MM.1S (cell line): ENCODE data around the gene LRMDA.

Experiments used
- DNase-seq: peaks from one replicate; pipeline ENCODE4 v3.0.0-alpha.2; 2015
- H2AFZ ChIP-seq: fragments of 300-600 bp; sonication (generic); 2 replicates; pipeline ENCODE4 v1.6.0; 2016; ENCODE audit warnings: antibody characterized with exemption, low read length
- H3F3A ChIP-seq: fragments of 300-600 bp; sonication (generic); 2 replicates; pipeline ENCODE4 v1.6.1; 2016; ENCODE audit warnings: mild to moderate bottlenecking, antibody characterized with exemption, low read length, moderate library complexity, mixed read lengths; ENCODE audit not compliant: insufficient read depth
- H3K27ac ChIP-seq: fragments of 300-600 bp; sonication (generic); 2 replicates; pipeline ENCODE4 v1.5.1; 2016; ENCODE audit warnings: mild to moderate bottlenecking, low read length
- H3K27me3 ChIP-seq: fragments of 300-600 bp; sonication (generic); replicated peaks from 2 replicates; pipeline ENCODE4 v1.6.0; 2016; ENCODE audit warnings: low read length; ENCODE audit not compliant: insufficient read depth
- H3K36me3 ChIP-seq: fragments of 300-600 bp; sonication (generic); replicated peaks from 2 replicates; pipeline ENCODE4 v1.6.1; 2016; ENCODE audit warnings: mild to moderate bottlenecking, low read length, mixed read lengths; ENCODE audit not compliant: insufficient read depth
- H3K4me1 ChIP-seq: fragments of 300-600 bp; sonication (generic); 2 replicates; pipeline ENCODE4 v1.6.1; 2016; ENCODE audit warnings: low read length, mixed read lengths
- H3K4me2 ChIP-seq: fragments of 300-600 bp; sonication (generic); 2 replicates; pipeline ENCODE4 v1.6.0; 2016; ENCODE audit warnings: low read depth, low read length
- H3K4me3 ChIP-seq: fragments of 300-600 bp; sonication (generic); 2 replicates; pipeline ENCODE4 v1.5.1; 2016; ENCODE audit warnings: low read length, mixed read lengths
- H3K79me2 ChIP-seq: fragments of 300-600 bp; sonication (generic); 2 replicates; pipeline ENCODE4 v1.6.1; 2016; ENCODE audit warnings: mixed run types, low read length, mixed read lengths
- H3K9ac ChIP-seq: fragments of 300-600 bp; sonication (generic); 2 replicates; pipeline ENCODE4 v1.6.1; 2016; ENCODE audit warnings: low read length, mixed read lengths
- H3K9me2 ChIP-seq: fragments of 300-600 bp; sonication (generic); replicated peaks from 2 replicates; pipeline ENCODE4 v1.6.1; 2016; ENCODE audit warnings: mild to moderate bottlenecking, low read length, mixed read lengths; ENCODE audit not compliant: insufficient read depth
- H3K9me3 ChIP-seq: fragments of 300-600 bp; sonication (generic); replicated peaks from 2 replicates; pipeline ENCODE4 v1.6.1; 2016; ENCODE audit warnings: mild to moderate bottlenecking, low read length, mixed read lengths; ENCODE audit not compliant: insufficient read depth
- H4K20me1 ChIP-seq: fragments of 300-600 bp; sonication (generic); 2 replicates; pipeline ENCODE4 v1.6.1; 2016; ENCODE audit warnings: mild to moderate bottlenecking, low read length, moderate library complexity, mixed read lengths; ENCODE audit not compliant: insufficient read depth
- CTCF ChIP-seq: fragments of 300-600 bp; sonication (generic); IDR thresholded peaks from 2 replicates; pipeline ENCODE4 v1.5.1; 2016; ENCODE audit warnings: antibody characterized with exemption, low read length, mixed read lengths
- EZH2 ChIP-seq: fragments of 300-600 bp; sonication (generic); optimal IDR thresholded peaks from 2 replicates; pipeline ENCODE3; 2017; ENCODE audit warnings: low read depth, mild to moderate bottlenecking, antibody characterized with exemption, low read length, mixed read lengths
- EZH2phosphoT487 ChIP-seq: fragments of 300-600 bp; sonication (generic); IDR thresholded peaks from 2 replicates; pipeline ENCODE4 v1.6.1; 2018; ENCODE audit warnings: antibody characterized with exemption, low read length

LRMDA gene

GRCh38 chr10:76236356-76236755, 804.9 kb downstream of the LRMDA start:
- DNase-seq: no peak
- H3K27me3 ChIP-seq: no peaks in the 10 kb centered on the region
- no peak for TF ChIP-seq EZH2phosphoT487
- no peak for TF ChIP-seq EZH2
- TF ChIP-seq CTCF: no peak

GRCh38 chr10:76242956-76243355, 811.5 kb downstream of the LRMDA start:
- TF ChIP-seq EZH2phosphoT487 (no peak), EZH2 (no peak), CTCF (no peak)
- Histone ChIP-seq H3K9me2 (no peaks in the 10 kb centered on the region), H3K4me2 (no peak overlapping the region), H3K79me2 (no peaks in the 10 kb centered on the region), H3K4me1 (peaks cover 9% of the 10 kb centered on the region; the same call in 1 of the 2 replicates), H3K27me3 (no peaks in the 10 kb centered on the region), H4K20me1 (no peaks in the 10 kb centered on the region), H2AFZ (no peak overlapping the region), H3K36me3 (no peaks in the 10 kb centered on the region), H3K9ac (no peak overlapping the region), H3F3A (no peaks in the 10 kb centered on the region), H3K4me3 (no peak overlapping the region), H3K9me3 (no peaks in the 10 kb centered on the region), H3K27ac (no peak overlapping the region)
- DNase-seq: no peak

More at GRCh38 chr10:76236356-76236755, 804.9 kb downstream of the LRMDA start:
- Histone ChIP-seq H3K4me3 (no peak overlapping the region), H3K4me1 (no peaks in the 10 kb centered on the region), H3K9ac (no peak overlapping the region), H3K9me2 (no peaks in the 10 kb centered on the region), H4K20me1 (no peaks in the 10 kb centered on the region), H3K4me2 (no peak overlapping the region), H3K27ac (no peak overlapping the region), H3K36me3 (no peaks in the 10 kb centered on the region), H2AFZ (no peak overlapping the region), H3K9me3 (no peaks in the 10 kb centered on the region), H3K79me2 (no peaks in the 10 kb centered on the region), H3F3A (no peaks in the 10 kb centered on the region)

- H4K20me1 ChIP-seq: no peaks in the 10 kb centered on the region
- no peaks in the 10 kb centered on the region for H3F3A ChIP-seq
- H3K79me2 ChIP-seq: no peaks in the 10 kb centered on the region
- TF ChIP-seq EZH2phosphoT487 (no peak), CTCF (no peak), EZH2 (no peak)
- H2AFZ ChIP-seq: no peak overlapping the region
- H3K4me2 ChIP-seq: no peak overlapping the region
- H3K36me3 ChIP-seq: no peaks in the 10 kb centered on the region
- H3K4me3 ChIP-seq: no peak overlapping the region
- H3K9me3 ChIP-seq: no peaks in the 10 kb centered on the region
- no peak overlapping the region for H3K9ac ChIP-seq
- no peak overlapping the region for H3K27ac ChIP-seq
- no peaks in the 10 kb centered on the region for H3K27me3 ChIP-seq
- DNase-seq: no peak
- H3K9me2 ChIP-seq: no peaks in the 10 kb centered on the region
- peaks cover 9% of the 10 kb centered on the region; the same call in 1 of the 2 replicates for H3K4me1 ChIP-seq
Measured at GRCh38 chr10:76244061-76244686, 812.8 kb downstream of the LRMDA start.
